Natural killer cell treated with Interleukin-12 subunit alpha and Interleukin-12 subunit beta and Interleukin-15 and Interleukin-18, amount 100 ng/mL, for 72 hours (primary cell): Measurements from ENCODE around the gene CDCP1. TPM values are rescaled to one million over a fixed set of nuclear protein-coding genes. Genes with fewer than 3 reads are reported as not detected.

Experiments
- ATAC-seq, 2 donors: fragments of 150-1000 bp; cut with Tn5 transposase in 1 of 2; sonication (Bioruptor Pico), chemical (Tn5 transposase) in 1 of 2; 2 replicates each; pipeline ENCODE4 v1.10.0; 2021
- DNase-seq: peaks from one replicate; pipeline ENCODE4 v3.0.0; 2022; ENCODE audit warnings: low spot score
- H3K27ac Mint-ChIP-seq, 2 donors: 1 replicate in 1 of 2; 2 replicates in 1 of 2; pipeline ENCODE4 v1.8.0; 2022; ENCODE audit warnings: mixed read lengths in 2 of 2, mild to moderate bottlenecking in 1 of 2, moderate library complexity in 1 of 2
- H3K27me3 Mint-ChIP-seq, 2 donors: 1 replicate in 1 of 2; 2 replicates in 1 of 2; pipeline ENCODE4 v1.8.0; 2022; ENCODE audit warnings: mixed read lengths in 2 of 2
- H3K36me3 Mint-ChIP-seq: one replicate; pipeline ENCODE4 v1.8.0; 2022; ENCODE audit warnings: mixed read lengths
- H3K4me1 Mint-ChIP-seq, 2 donors: 1 replicate in 1 of 2; 2 replicates in 1 of 2; pipeline ENCODE4 v1.8.0; 2022; ENCODE audit warnings: low read depth in 2 of 2, mixed read lengths in 2 of 2, mild to moderate bottlenecking in 1 of 2
- H3K4me3 Mint-ChIP-seq: one replicate; pipeline ENCODE4 v1.8.0; 2022; ENCODE audit warnings: mixed read lengths
- H3K9me3 Mint-ChIP-seq: 2 replicates; pipeline ENCODE4 v1.8.0; 2022; ENCODE audit warnings: mixed read lengths
- total RNA-seq, 2 donors: library from RNA; stranded (reverse); gene quantifications; one replicate each; pipeline ENCODE4 v1.2.3, GENCODE V29; 2022

CDCP1 gene
- total RNA-seq, 2 donors from 2014 or later, result 0.29 to 0.36 TPM

- H3K27ac Mint-ChIP-seq, result no peak overlapping the region
- no peaks in the 10 kb centered on the region for H3K9me3 Mint-ChIP-seq
- H3K27me3 Mint-ChIP-seq, result peaks cover 0 to 11% of the 10 kb centered on the region in 2 donors
- peaks cover 0 to 3% of the 10 kb centered on the region in 2 donors for H3K4me1 Mint-ChIP-seq
- no peak for DNase-seq
- H3K4me3 Mint-ChIP-seq, result no peak overlapping the region
- no peak for ATAC-seq
- no peaks in the 10 kb centered on the region for H3K36me3 Mint-ChIP-seq
Measured at GRCh38 chr3:45181496-45181895, 35.3 kb upstream of the CDCP1 start.

GRCh38 chr3:45180899-45181298 is 34.7 kb upstream of the CDCP1 start:
- Mint-ChIP-seq H3K27ac (no peak overlapping the region), H3K9me3 (no peaks in the 10 kb centered on the region), H3K27me3 (peaks cover 0 to 9% of the 10 kb centered on the region in 2 donors), H3K4me3 (no peak overlapping the region), H3K36me3 (no peaks in the 10 kb centered on the region), H3K4me1 (peaks cover 0 to 3% of the 10 kb centered on the region in 2 donors)
- ATAC-seq (no peak), DNase-seq (no peak)

GRCh38 chr3:45180051-45180450 is 33.9 kb upstream of the CDCP1 start:
- Mint-ChIP-seq H3K27me3 (peaks cover 0 to 5% of the 10 kb centered on the region in 2 donors), H3K27ac (no peak overlapping the region), H3K36me3 (no peaks in the 10 kb centered on the region), H3K4me1 (peaks cover 0 to under 1% of the 10 kb centered on the region in 2 donors), H3K9me3 (no peaks in the 10 kb centered on the region), H3K4me3 (no peak overlapping the region)
- DNase-seq, result no peak
- no peak for ATAC-seq

GRCh38 chr3:45179163-45179562 is 33.0 kb upstream of the CDCP1 start:
- Mint-ChIP-seq H3K4me1 (no peaks in the 10 kb centered on the region), H3K36me3 (no peaks in the 10 kb centered on the region), H3K9me3 (no peaks in the 10 kb centered on the region), H3K27ac (no peak overlapping the region), H3K27me3 (peaks cover 0 to 5% of the 10 kb centered on the region in 2 donors), H3K4me3 (no peak overlapping the region)
- ATAC-seq (no peak), DNase-seq (no peak)

GRCh38 chr3:45178183-45179023 is 32.2 kb upstream of the CDCP1 start:
- H3K9me3 Mint-ChIP-seq, result no peaks in the 10 kb centered on the region
- no peaks in the 10 kb centered on the region for H3K4me1 Mint-ChIP-seq
- ATAC-seq, result no peak
- H3K36me3 Mint-ChIP-seq, result no peaks in the 10 kb centered on the region
- DNase-seq, result no peak
- H3K27me3 Mint-ChIP-seq, result peaks cover 0 to 4% of the 10 kb centered on the region in 2 donors
- H3K4me3 Mint-ChIP-seq, result no peak overlapping the region
- no peak overlapping the region for H3K27ac Mint-ChIP-seq

GRCh38 chr3:45176912-45177311 is 30.7 kb upstream of the CDCP1 start:
- no peak for ATAC-seq
- DNase-seq, result no peak
- Mint-ChIP-seq H3K9me3 (no peaks in the 10 kb centered on the region), H3K27ac (no peak overlapping the region), H3K4me3 (no peak overlapping the region), H3K4me1 (no peaks in the 10 kb centered on the region), H3K36me3 (no peaks in the 10 kb centered on the region), H3K27me3 (peaks cover 0 to 2% of the 10 kb centered on the region in 2 donors)

GRCh38 chr3:45174234-45174633 is 28.1 kb upstream of the CDCP1 start:
- Mint-ChIP-seq H3K4me3 (no peak overlapping the region), H3K9me3 (no peaks in the 10 kb centered on the region), H3K27ac (no peak overlapping the region), H3K36me3 (no peaks in the 10 kb centered on the region), H3K27me3 (peaks cover 0 to 4% of the 10 kb centered on the region in 2 donors), H3K4me1 (peaks cover 0 to 1% of the 10 kb centered on the region in 2 donors)
- no peak for DNase-seq
- ATAC-seq, result no peak

- H3K4me3 Mint-ChIP-seq, result no peak overlapping the region
- peaks cover 0 to 3% of the 10 kb centered on the region in 2 donors for H3K4me1 Mint-ChIP-seq
- H3K27me3 Mint-ChIP-seq, result peaks cover 0 to 6% of the 10 kb centered on the region in 2 donors
- H3K27ac Mint-ChIP-seq, result no peak overlapping the region
- no peaks in the 10 kb centered on the region for H3K9me3 Mint-ChIP-seq
- DNase-seq (no peak), ATAC-seq (no peak)
- no peaks in the 10 kb centered on the region for H3K36me3 Mint-ChIP-seq
Measured at GRCh38 chr3:45173776-45174175, 27.6 kb upstream of the CDCP1 start.

- no peaks in the 10 kb centered on the region for H3K9me3 Mint-ChIP-seq
- DNase-seq (no peak), ATAC-seq (no peak)
- H3K4me3 Mint-ChIP-seq, result no peak overlapping the region
- no peaks in the 10 kb centered on the region for H3K36me3 Mint-ChIP-seq
- peaks cover 13 to 17% of the 10 kb centered on the region in 2 donors for H3K4me1 Mint-ChIP-seq
- H3K27me3 Mint-ChIP-seq, result peaks cover 0 to 6% of the 10 kb centered on the region in 2 donors
- H3K27ac Mint-ChIP-seq, result no peak overlapping the region
Measured at GRCh38 chr3:45171283-45171682, 25.1 kb upstream of the CDCP1 start.

- ATAC-seq (no peak), DNase-seq (no peak)
- peaks cover 13 to 19% of the 10 kb centered on the region in 2 donors for H3K4me1 Mint-ChIP-seq
- no peaks in the 10 kb centered on the region for H3K9me3 Mint-ChIP-seq
- H3K36me3 Mint-ChIP-seq, result no peaks in the 10 kb centered on the region
- peaks cover 0 to 6% of the 10 kb centered on the region in 2 donors for H3K27me3 Mint-ChIP-seq
- H3K27ac Mint-ChIP-seq, result no peak overlapping the region
- no peak overlapping the region for H3K4me3 Mint-ChIP-seq
Measured at GRCh38 chr3:45170096-45170495, 23.9 kb upstream of the CDCP1 start.

- ATAC-seq (no peak), DNase-seq (no peak)
- Mint-ChIP-seq H3K27me3 (peaks cover 0 to 6% of the 10 kb centered on the region in 2 donors), H3K4me3 (no peak overlapping the region), H3K27ac (no peak overlapping the region), H3K9me3 (no peaks in the 10 kb centered on the region), H3K36me3 (no peaks in the 10 kb centered on the region), H3K4me1 (peaks cover 13 to 19% of the 10 kb centered on the region in 2 donors)
Measured at GRCh38 chr3:45169125-45169904, 23.1 kb upstream of the CDCP1 start.

GRCh38 chr3:45168451-45168850 is 22.3 kb upstream of the CDCP1 start:
- H3K4me1 Mint-ChIP-seq, result peaks cover 13 to 19% of the 10 kb centered on the region in 2 donors
- DNase-seq (no peak), ATAC-seq (no peak)
- no peaks in the 10 kb centered on the region for H3K9me3 Mint-ChIP-seq
- no peaks in the 10 kb centered on the region for H3K36me3 Mint-ChIP-seq
- H3K27me3 Mint-ChIP-seq, result peaks cover 0 to 6% of the 10 kb centered on the region in 2 donors
- H3K27ac Mint-ChIP-seq, result no peak overlapping the region
- no peak overlapping the region for H3K4me3 Mint-ChIP-seq

- Mint-ChIP-seq H3K4me3 (peak overlapping the region; percentile 72), H3K9me3 (no peaks in the 10 kb centered on the region), H3K36me3 (no peaks in the 10 kb centered on the region), H3K27ac (peak overlapping the region; percentile 44 to 83), H3K4me1 (peaks cover 13 to 19% of the 10 kb centered on the region in 2 donors), H3K27me3 (peaks cover 0 to 4% of the 10 kb centered on the region in 2 donors)
- DNase-seq (peak; percentile 71), ATAC-seq (peak; percentile 93 to 94)
Measured at GRCh38 chr3:45167011-45167911, 21.1 kb upstream of the CDCP1 start.
